Gastroesophageal sphincter (tissue), 3 donors: ENCODE results near the gene ADAMTS2.

Experiments
- EP300 ChIP-seq: sonication (generic); formaldehyde crosslinking; IDR thresholded peaks from one replicate; pipeline ENCODE4 v1.6.1; 2017; ENCODE audit warnings: antibody characterized with exemption, mild to moderate bottlenecking
- POLR2A ChIP-seq, 2 donors: fragments of 450-650 bp; IDR thresholded peaks; one replicate each; pipeline ENCODE4 v1.6.1; 2017; ENCODE audit warnings: antibody characterized with exemption in 2 of 2, mild to moderate bottlenecking in 2 of 2, moderate library complexity in 1 of 2
- POLR2AphosphoS5 ChIP-seq: sonication (generic); formaldehyde crosslinking; IDR thresholded peaks from one replicate; pipeline ENCODE4 v1.6.1; 2017; ENCODE audit warnings: antibody characterized with exemption
- TF ChIP-seq, protein P1 (sequence below), 4 experiments: fragments of 200-600 bp in 2 of 4; fragments of 450-650 bp in 2 of 4; sonication (generic) in 1 of 4; IDR thresholded peaks; one replicate each; pipeline ENCODE4 v1.5.1; 2017 to 2019; ENCODE audit warnings: antibody characterized with exemption in 4 of 4, mild to moderate bottlenecking in 2 of 4, moderate library complexity in 2 of 4

- TF ChIP-seq, protein P1, sequence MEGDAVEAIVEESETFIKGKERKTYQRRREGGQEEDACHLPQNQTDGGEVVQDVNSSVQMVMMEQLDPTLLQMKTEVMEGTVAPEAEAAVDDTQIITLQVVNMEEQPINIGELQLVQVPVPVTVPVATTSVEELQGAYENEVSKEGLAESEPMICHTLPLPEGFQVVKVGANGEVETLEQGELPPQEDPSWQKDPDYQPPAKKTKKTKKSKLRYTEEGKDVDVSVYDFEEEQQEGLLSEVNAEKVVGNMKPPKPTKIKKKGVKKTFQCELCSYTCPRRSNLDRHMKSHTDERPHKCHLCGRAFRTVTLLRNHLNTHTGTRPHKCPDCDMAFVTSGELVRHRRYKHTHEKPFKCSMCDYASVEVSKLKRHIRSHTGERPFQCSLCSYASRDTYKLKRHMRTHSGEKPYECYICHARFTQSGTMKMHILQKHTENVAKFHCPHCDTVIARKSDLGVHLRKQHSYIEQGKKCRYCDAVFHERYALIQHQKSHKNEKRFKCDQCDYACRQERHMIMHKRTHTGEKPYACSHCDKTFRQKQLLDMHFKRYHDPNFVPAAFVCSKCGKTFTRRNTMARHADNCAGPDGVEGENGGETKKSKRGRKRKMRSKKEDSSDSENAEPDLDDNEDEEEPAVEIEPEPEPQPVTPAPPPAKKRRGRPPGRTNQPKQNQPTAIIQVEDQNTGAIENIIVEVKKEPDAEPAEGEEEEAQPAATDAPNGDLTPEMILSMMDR (IDR thresholded peaks at IDR 0.05) = no peak
- TF ChIP-seq POLR2A (IDR thresholded peaks at IDR 0.05) (no peak), EP300 (no peak), POLR2AphosphoS5 (no peak)
Observed at GRCh38 chr5:179169836-179170235, 175.4 kb downstream of the ADAMTS2 start.
